Head of caudate nucleus (tissue), 42 donors: ENCODE results near the gene MXRA7.
"Not testable (repeated sequence)": the region's sequence is repeated elsewhere in the genome, so short reads cannot be mapped to it uniquely, and the experiment has no call there.

Experiments used
- DNase-seq, 42 donors: peaks; one replicate each; pipeline versions ENCODE4 v3.0.0 to v3.0.0-alpha.2; 2020 to 2021; ENCODE audit warnings: mixed read lengths in 7 of 42
- intact Hi-C: fragments of 100-400 bp; cut with DNase I; formaldehyde crosslinking; loops from one replicate; pipeline ENCODE4 v1.15.0; 2022

Gene MXRA7

DNA sequence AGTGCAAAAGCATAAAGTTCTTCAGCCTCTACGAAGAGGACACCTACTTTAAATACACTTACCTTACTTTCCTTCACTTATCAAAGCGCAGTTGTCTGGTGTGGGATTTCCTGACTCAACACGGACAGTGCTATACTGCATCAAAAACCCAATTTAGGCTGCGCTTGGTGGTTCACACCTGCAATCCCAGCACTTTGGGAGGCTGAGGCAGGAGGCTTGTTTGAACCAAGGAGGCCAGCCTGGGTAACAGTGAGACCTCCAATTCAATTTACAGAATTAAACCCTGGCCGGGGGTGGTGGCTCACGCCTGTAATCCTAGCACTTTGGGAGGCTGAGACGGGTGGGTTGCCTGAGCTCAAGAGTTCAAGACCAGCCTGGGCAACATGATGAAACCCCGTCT lies 11.5 kb upstream of the MXRA7 start:
- DNase-seq: no peak
- intact Hi-C loops: no loop called here

DNA sequence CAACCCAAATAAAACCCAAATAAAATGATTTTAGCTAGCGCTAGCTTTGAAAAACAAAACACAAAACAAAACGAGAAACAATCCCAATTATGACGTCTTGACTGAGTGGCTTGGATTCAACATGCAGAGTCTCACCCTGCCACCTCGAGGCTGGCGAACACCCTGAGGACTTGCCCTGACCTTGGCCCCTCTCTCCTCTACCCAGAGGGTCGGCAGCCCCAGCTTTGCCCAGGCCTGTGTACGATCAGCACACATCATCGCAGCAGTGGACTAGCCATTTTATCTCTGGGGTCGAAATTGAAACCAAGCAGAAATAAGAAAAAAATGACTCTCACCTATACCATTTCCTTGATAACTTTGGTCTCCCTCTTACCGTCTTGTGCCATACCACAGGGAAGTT lies 10.7 kb upstream of the MXRA7 start:
- intact Hi-C loops: no loop called here

DNA sequence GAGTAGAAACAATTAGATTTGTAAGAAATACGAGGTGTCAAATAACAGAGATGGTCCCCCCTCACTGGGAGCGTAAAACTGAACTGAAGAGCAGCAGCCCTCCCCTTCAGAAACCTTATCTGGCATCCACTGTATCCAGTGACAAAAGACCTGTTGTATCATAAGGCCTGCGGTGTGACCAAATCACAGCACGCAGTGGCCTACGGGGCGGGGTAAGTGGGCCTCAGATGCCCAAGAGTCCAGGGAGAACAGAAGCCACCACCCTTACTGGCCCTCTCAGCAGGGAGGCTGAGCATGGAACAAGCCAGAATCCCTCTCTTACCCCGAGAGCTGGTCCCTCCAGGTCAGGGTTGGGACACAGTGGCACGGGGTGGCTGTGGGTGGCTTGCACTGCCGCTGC lies 10.2 kb upstream of the MXRA7 start:
- DNase-seq: peak in 2 of 42 donors; percentile 3 to 27

More for the DNA sequence above, 10.7 kb upstream of the MXRA7 start:
- DNase-seq: no peak

DNA sequence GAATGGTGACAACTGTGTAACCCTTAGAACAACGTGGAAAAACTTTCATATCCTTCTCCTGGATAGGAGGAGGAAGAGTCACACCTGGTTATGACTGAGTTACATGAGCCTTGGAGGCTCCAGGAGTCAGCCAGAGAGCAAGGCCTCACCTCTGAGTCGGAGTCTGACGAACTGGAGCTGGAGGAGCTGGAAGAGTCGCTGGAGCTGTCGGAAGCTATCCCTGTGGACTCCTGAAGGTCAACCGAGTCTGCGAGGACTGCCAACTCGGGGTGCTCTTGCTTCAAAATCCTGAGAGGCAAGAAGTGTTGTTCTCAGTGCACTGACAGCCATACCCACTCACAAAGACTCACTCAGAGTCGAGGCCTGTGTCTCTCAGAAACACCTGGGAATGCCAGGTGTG lies 9.4 kb upstream of the MXRA7 start:
- intact Hi-C loops: no loop called here
- DNase-seq: peak in 1 of 42 donors; percentile 2

More for the DNA sequence above, 10.2 kb upstream of the MXRA7 start:
- intact Hi-C loops: no loop called here

DNA sequence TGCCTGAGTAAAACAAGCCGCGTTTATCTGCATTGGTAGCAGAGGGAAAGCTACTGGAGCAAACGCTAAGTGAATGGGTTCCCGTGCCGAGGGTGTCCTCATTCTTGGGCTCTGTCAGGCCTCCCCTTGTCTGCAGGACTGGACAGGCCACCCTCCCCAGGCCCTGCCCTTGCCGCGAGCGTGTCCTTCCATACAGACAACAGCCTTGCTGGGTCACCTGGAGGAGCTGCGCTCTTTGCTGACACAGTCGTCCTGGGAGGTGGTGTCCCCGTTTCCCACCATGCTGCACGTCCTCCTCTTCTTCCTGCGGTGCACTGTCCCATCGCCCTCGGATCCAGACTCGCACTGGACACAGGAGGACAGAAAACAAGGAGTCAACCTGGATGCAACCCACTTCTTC lies 7.8 kb upstream of the MXRA7 start:
- intact Hi-C loops: no loop called here
- no peak for DNase-seq

DNA sequence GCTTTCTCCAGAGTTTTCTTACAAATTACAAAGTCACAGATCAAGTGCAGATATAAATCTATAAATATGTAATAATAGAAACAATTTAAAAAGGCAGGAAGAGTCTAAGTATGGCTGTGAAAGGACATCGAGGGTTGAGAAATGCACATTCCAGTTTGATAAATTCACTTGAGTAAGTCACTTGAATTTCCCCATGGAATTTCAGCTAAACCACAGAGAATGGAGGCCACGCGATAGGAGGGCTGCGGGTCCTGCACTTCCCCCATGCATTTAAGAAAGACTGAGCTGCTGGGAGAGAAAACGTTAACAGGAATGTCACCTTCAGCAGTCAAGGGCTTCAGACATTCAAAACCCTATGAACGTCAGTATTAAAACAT lies 6.1 kb upstream of the MXRA7 start:
- intact Hi-C loops: no loop called here

DNA sequence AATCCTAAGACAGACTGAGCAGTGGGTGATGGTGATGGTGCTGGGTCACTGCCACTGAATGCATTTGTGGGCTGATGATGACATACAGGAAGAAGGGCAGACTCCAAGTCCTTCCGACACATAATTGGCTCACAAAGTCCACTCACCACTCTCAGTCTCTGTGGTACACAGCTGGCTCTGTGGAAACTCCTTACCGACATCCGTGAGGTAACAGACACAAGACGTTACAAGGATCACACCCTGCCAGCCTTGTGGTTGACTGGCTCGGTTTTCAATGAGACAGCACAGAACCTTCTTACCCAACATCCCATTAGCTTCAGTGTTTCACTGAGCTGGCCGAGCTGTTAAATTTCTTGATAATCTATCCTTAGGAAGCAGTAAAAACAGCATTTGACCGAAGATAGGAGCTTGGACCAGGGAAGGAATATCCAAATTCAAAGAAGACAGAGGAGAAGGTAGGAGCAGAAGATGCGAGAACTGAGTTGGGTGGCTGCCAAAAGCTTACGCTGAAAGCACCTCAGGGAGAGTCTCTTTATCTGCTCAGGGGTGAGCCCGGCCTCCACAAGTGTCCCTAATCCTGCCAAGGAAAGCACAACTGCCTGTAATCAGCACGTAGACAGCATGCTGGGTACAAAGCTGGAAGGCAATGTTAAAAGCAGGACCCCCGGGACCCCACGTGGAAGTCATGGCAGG lies 5.5 kb upstream of the MXRA7 start:
- intact Hi-C loops: no loop called here

More for the DNA sequence above, 6.1 kb upstream of the MXRA7 start:
- no peak for DNase-seq

DNA sequence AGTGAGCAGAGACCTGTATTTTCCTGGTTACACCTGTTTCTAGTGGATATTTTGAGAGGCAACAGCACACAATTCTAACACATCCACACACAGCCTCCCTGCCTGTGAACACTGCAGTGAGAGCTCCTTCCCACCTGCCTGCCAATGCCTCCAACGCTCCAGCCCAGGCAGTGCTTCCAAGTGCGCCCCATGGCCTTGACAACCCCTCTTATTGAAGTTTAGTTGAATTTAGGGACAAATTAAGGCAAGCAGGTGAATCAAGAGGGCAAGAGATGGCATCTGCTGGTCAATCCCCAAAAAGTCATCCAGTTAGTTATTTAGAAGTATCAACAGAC lies 4.7 kb upstream of the MXRA7 start:
- intact Hi-C loops: no loop called here

More for the DNA sequence above, 5.5 kb upstream of the MXRA7 start:
- peak in 2 of 42 donors; percentile 46 to 78 for DNase-seq

DNA sequence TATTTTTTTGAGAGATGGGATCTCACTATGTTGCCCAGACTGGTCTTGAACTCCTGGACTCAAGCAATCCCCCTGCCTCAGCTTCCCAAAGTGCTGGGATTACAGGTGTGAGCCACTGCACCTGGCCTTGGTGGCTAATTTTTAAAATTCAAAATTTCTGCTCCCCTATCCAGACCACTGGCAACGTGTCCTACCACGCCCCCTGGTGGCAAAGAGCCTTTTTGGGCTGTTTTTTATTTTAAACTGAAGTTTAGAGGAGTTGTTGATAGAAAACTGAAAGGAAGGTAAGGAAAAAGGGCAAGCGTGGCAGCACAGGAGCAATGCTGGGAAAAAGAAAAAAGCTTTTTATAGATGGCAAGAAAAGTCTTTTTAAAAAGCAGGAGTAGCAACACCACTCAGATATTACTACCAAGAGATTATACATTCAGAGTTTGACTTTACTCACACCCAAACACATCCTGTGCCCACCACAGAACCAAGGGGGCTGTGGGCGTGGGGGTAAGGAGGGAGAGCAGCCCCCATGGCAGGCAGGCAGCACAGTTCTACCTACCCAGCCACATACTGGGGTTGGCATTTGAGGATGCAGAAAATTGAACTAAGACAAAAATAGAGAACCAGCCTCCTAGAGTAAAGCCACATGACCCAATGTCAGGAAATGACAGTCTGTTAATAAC lies 4.2 kb upstream of the MXRA7 start:
- intact Hi-C loops: no loop called here
- peak in 39 of 42 donors; percentile 40 to 92 (median 80) for DNase-seq

More for the DNA sequence above, 4.7 kb upstream of the MXRA7 start:
- peak in 3 of 42 donors; percentile 44 to 61 (median 49) for DNase-seq

DNA sequence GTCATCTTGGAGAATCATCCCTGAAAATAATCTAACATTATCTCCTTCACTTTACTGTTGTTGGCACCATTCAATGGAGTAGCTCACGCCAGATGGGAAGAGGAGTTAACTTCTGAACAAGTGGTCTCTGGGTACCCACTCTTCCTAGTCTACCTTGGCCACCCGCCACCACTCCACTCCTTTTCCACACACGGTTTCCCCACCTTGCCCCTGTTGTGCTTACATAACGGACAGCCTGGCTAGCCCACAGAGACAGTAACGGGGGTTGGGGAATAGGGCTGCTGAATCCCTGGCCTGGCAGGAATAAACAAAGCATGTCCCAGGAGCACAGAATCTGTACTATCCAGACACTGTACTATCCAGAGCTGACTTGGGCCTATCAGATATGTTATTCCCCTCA lies 3.6 kb upstream of the MXRA7 start:
- intact Hi-C loops: no loop called here

DNA sequence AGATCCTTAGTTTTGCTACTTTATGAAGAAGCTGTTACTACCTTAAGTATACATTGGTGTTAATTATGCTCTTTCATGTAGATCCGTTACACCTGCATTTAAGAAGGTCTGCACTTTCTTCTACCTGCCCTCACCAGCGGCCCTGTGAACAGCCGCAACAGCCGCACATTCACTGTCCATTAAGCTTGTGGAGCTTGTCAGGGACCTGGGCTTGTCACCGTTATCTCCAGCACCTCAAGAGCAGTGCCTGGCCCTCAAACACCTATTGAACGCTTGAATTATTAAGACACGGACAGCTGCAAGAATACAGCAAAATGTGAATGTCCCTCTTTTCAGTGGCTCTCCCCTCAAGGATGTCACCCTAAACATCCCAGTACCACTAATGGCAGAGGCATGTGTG lies 3.0 kb upstream of the MXRA7 start:
- intact Hi-C loops: no loop called here
- no peak for DNase-seq

More for the DNA sequence above, 3.6 kb upstream of the MXRA7 start:
- no peak for DNase-seq

DNA sequence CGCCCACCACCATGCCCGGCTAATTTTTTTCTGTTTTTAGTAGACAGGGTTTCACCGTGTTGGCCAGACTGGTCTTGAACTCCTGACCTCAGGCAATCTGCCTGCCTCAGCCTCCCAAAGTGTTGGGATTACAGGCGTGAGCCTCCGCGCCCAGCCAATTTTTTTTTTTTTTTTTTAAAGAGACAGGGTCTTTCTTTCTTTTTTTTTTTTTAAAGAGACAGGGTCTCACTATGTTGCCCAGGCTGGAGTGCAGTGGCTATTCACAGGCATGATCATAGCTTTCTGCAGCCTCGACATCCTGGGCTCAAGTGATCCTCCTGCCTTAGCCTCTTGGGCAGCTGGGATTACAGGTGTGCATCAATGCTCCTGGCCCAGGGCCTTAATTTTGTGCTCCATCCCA lies 1.6 kb upstream of the MXRA7 start:
- DNase-seq, intact Hi-C loops: not testable (repeated sequence)

DNA sequence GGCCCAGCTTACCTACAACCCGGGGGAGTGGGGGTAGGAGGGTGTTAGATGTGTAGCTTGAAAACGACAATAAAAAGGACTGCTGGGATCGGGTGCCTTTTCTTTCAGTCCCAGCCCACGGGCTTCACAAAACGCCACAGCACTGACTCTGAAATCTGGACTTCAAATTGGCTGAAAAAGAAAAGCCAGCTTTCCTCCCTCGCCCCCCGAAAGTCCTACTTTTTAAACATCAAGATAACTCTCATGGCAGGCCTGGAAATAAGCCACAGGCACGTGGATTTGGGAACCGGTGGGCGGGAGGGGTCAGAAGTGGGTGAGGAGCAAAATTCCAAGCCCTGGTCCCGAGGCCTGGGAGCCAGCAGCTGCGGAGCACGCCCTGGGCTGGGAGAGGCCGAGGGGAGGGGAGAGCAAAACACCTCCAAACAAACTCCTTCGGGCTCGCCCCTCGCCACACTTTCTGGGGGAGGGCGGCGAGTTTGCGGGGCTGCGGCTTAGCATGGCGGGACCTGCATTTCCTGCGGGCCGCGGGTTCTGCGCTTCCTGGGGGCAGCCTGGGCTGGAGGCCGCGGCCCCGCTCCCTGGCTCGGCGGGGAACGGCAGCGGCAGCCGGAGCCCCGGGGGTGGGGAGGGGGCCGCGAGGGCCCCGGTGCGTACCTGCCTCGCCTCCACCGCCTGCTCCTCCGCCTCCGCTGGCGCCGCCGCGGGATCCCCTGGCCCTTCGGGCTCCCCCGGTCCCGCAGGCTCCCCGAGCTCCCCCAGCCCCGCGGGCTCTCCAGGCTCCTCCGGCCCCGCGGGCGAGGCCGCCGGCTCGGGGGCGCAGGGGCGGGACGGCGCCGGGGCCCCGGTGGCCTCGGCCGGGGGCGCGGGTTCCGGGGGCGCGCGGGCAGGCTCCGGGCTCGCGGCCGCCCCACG lies 558 bp downstream of the MXRA7 start:
- peak in 3 of 42 donors; percentile 26 to 59 (median 37) for DNase-seq
- intact Hi-C loops: loop anchor here (2.0 kb wide), 1 partner anchor 17 kb away; the partner anchor contains the start of genes JMJD6 and METTL23

DNA sequence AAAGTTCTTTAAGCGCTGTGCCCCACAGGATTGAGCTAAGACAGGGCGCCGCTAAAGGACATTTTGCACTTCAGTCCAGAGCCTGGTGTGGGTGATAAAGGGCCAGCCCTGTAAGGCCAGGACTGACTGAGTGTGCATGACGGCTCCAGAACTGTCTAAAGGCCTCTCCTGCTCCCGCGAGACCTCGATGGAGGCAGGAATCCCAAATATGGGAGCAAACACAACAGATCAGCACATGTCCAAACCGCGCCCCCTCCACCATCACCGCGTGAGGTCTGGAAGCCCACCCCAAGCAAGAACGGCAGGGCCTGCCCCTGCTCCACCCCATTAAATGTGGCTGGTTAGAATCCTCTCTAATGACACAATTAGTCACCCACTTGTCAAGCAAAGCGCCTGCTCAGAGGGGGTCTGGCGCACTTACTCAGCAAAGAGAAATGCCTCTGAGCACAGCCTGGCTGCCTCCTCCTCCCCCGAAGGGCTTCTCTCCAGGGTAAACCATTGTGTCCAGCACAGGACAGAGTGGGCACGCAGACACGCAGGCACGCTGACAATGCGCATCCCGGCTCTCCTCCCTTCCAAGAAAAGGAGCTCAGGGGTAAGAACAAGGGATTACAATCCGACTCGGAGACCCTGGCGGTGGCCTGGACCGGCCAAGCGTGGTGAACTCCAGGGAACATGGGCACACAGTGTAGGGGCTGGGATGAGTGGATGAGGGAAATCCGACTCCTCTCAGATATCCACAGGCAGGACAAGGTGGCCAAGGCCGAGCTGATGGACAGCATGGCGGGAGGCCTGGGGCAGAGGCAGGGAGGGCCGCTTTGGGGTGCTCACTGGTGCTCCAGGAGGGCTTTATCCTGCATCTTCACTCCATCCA lies 1.5 kb downstream of the MXRA7 start:
- peak in 37 of 42 donors; percentile 47 to 91 (median 70) for DNase-seq
- intact Hi-C loops: no loop called here

DNA sequence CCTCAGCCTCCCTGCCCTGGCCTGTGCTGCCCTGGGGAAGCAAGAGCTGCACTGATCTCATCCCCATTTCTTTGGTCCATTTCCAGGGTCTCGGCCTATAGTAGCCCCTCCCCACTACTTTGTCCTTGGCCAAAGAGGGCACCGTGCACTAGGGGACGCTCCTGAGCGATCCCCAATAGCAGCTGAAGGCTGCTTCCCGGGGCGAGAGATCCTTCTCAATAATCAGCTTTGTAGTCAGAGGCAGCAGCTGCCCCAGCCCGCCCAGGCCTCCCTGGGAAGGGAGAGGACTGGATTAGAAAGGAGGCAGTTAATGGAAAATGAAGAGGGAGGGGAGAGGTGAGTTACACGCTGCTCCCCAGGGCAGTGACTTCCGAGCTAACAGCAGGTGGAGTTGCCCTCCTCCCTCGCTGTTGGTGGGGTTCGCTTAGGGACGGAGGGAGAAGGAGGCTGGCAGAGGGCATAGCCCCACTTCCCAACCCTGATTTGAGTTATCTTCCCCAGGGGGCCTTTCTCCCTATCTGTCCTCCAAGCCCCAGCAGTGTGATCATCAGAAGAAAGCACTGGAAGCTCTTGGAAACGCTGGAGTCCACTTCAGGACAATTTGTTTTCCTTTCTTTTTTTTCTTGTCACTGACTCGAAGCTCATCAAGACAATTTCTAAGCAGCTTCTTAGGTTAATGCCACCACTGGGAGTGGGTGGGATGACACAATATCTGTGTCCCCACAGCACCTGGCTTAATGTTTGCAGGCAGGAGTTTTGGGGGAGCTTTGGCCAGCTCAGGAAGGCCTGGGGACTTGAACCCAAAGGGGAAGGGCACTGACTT lies 2.6 kb downstream of the MXRA7 start:
- intact Hi-C loops: no loop called here
- peak; percentile 59 to 89 (median 78) for DNase-seq

DNA sequence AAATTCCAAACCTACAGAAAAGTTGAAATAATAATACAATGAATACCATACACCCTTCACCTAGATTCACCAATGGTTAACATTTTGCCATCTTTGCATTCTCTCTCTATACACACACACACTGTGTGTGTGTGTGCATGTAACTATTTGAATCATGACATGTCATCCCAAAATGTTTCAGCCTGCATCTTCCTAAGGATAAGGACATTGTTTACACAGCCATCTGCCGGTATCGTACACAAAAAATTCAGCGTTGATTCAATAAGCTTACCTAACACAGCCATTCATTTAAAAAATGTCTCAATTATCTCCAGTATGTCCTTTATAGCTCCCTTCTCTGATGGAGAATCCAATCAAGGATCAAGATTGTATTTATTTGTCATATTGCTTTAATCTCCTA lies 3.9 kb downstream of the MXRA7 start:
- intact Hi-C loops: no loop called here
- DNase-seq: no peak

DNA sequence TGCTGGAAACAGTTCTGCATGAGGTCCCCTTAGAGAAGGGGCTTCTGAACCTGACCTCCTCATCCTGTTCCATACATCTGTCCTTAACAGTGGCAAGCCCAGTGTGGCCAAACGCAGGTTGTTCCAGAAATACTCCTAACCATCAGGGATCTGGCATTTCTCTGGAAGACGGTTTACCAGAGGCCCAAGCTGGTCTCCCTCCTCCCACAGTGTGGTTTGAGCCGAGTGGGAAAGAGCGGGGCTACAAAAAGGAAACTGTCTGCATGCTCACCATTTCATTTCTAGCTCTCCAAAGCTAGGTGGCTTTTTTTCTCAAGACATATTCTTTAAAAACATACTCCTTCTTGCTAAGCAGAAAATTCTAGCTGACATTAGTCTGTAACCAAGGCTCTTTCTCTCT lies 6.0 kb downstream of the MXRA7 start:
- no peak for DNase-seq
- intact Hi-C loops: no loop called here
